Stimulated activated naive CD4-positive, alpha-beta T cell treated with Interleukin-2 at 50 U/mL for 16 hours (primary cell): ENCODE measurements around the gene SLC13A3.

Experiments
- DNase-seq: peaks from one replicate; lab custom pipeline; 2025; lab: John Stamatoyannopoulos, UW

SLC13A3 gene

GRCh38 chr20:46652699-46653098 is 1.4 kb upstream of the SLC13A3 start:
- DNase-seq, result no peak

- DNase-seq, result no peak
Measured at GRCh38 chr20:46650575-46651090, 626 bp downstream of the SLC13A3 start.

- DNase-seq, result no peak
Measured at GRCh38 chr20:46649965-46650542, 1.2 kb downstream of the SLC13A3 start.

- DNase-seq, result no peak
Measured at GRCh38 chr20:46649650-46649949, 1.7 kb downstream of the SLC13A3 start.

- DNase-seq, result no peak
Measured at GRCh38 chr20:46648903-46649649, 2.2 kb downstream of the SLC13A3 start.

- DNase-seq, result no peak
Measured at GRCh38 chr20:46647469-46647868, 3.8 kb downstream of the SLC13A3 start.

GRCh38 chr20:46646659-46647380 is 4.4 kb downstream of the SLC13A3 start:
- no peak for DNase-seq

GRCh38 chr20:46646122-46646521 is 5.1 kb downstream of the SLC13A3 start:
- DNase-seq, result no peak

GRCh38 chr20:46644733-46645132 is 6.5 kb downstream of the SLC13A3 start:
- DNase-seq, result no peak

- no peak for DNase-seq
Measured at GRCh38 chr20:46644160-46644559, 7.1 kb downstream of the SLC13A3 start.

GRCh38 chr20:46642969-46643343 is 8.3 kb downstream of the SLC13A3 start:
- DNase-seq, result no peak

GRCh38 chr20:46642265-46642968 is 8.8 kb downstream of the SLC13A3 start:
- DNase-seq, result no peak

- DNase-seq, result no peak
Measured at GRCh38 chr20:46641424-46641823, 9.8 kb downstream of the SLC13A3 start.

- DNase-seq, result no peak
Measured at GRCh38 chr20:46640536-46641311, 10.5 kb downstream of the SLC13A3 start.

GRCh38 chr20:46640044-46640443 is 11.2 kb downstream of the SLC13A3 start:
- DNase-seq, result no peak

GRCh38 chr20:46639587-46639986 is 11.7 kb downstream of the SLC13A3 start:
- DNase-seq, result no peak

- no peak for DNase-seq
Measured at GRCh38 chr20:46638898-46639274, 12.4 kb downstream of the SLC13A3 start.

- DNase-seq, result no peak
Measured at GRCh38 chr20:46638134-46638897, 12.9 kb downstream of the SLC13A3 start.

- DNase-seq, result no peak
Measured at GRCh38 chr20:46637427-46638133, 13.7 kb downstream of the SLC13A3 start.

GRCh38 chr20:46637020-46637419 is 14.2 kb downstream of the SLC13A3 start:
- DNase-seq, result no peak
